Colonic mucosa (tissue), 4 donors: Measurements from ENCODE around the gene SUV39H2. TPM values are rescaled to one million over a fixed set of nuclear protein-coding genes. Genes with fewer than 3 reads are reported as not detected.
"Not testable (repeated sequence)": the region's sequence is repeated elsewhere in the genome, so short reads cannot be mapped to it uniquely, and the experiment has no call there.

Experiments
- DNase-seq: peaks from one replicate; pipeline ENCODE4 v3.0.0-alpha.2; 2020
- H3K27ac ChIP-seq: fragments of 200-600 bp; one replicate; pipeline ENCODE4 v1.8.0; 2021
- H3K27me3 ChIP-seq: fragments of 200-600 bp; one replicate; pipeline ENCODE4 v1.8.0; 2021
- H3K36me3 ChIP-seq: fragments of 200-600 bp; one replicate; pipeline ENCODE4 v1.8.0; 2021
- H3K4me1 ChIP-seq: fragments of 200-600 bp; one replicate; pipeline ENCODE4 v1.8.0; 2021; ENCODE audit warnings: mild to moderate bottlenecking
- H3K4me3 ChIP-seq: fragments of 200-600 bp; one replicate; pipeline ENCODE4 v1.8.0; 2021
- H3K9ac ChIP-seq, 2 donors: one replicate each; pipeline ENCODE4 v1.7.0; 2013; ENCODE audit warnings: control low read depth in 2 of 2, low read depth in 2 of 2, low read length in 2 of 2
- H3K9me3 ChIP-seq: fragments of 200-600 bp; one replicate; pipeline ENCODE4 v1.8.0; 2021
- intact Hi-C: fragments of 100-400 bp; cut with DNase I; formaldehyde crosslinking; loops from one replicate; pipeline ENCODE4 v1.14.1; 2022
- total RNA-seq, 2 donors: library from RNA; stranded (reverse); fragmentation: NEBNext Ultra II Directional in 1 of 2; extraction: Animal tissue kit (Norgen Biotek cat#: 25700) in 1 of 2; gene quantifications; one replicate each; pipeline ENCODE4 v1.2.1, GENCODE V29; 2021
- TF ChIP-seq, protein P1 (sequence below): fragments of 200-600 bp; IDR thresholded peaks from one replicate; pipeline ENCODE4 v1.8.0; 2022; ENCODE audit warnings: antibody characterized with exemption, mild to moderate bottlenecking
- donor health status: healthy.
- donor health status: DM: no; HTN: no; CAD: no.
- donor health status: DM: no; HTN: no; CAD: no.

The SUV39H2 gene
- total RNA-seq, 2 donors from 2014 or later, result 6.1 to 20.2 TPM

DNA sequence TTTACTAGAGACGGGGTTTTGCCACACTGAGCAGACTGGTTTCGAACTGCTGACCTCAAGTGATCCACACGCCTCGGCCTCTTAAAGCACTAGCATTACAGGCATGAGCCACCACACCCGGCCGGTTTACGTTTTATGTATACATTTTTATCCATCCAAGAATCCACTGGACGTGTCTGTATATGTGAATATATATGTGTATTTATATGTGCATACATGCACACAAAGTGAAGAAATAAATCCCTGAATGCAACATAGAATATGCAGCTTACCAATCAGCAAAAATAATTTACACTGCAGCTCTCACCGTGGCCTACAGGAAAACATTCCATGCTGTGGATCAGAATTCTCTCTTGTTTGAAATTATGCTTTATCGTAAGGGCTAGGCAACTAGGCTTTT, 51.9 kb downstream of the SUV39H2 start:
- peaks cover 24% of the 10 kb centered on the region for H3K36me3 ChIP-seq
- no peak for DNase-seq
- TF ChIP-seq, protein P1, sequence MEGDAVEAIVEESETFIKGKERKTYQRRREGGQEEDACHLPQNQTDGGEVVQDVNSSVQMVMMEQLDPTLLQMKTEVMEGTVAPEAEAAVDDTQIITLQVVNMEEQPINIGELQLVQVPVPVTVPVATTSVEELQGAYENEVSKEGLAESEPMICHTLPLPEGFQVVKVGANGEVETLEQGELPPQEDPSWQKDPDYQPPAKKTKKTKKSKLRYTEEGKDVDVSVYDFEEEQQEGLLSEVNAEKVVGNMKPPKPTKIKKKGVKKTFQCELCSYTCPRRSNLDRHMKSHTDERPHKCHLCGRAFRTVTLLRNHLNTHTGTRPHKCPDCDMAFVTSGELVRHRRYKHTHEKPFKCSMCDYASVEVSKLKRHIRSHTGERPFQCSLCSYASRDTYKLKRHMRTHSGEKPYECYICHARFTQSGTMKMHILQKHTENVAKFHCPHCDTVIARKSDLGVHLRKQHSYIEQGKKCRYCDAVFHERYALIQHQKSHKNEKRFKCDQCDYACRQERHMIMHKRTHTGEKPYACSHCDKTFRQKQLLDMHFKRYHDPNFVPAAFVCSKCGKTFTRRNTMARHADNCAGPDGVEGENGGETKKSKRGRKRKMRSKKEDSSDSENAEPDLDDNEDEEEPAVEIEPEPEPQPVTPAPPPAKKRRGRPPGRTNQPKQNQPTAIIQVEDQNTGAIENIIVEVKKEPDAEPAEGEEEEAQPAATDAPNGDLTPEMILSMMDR, result no peak
- H3K4me1 ChIP-seq, result no peaks in the 10 kb centered on the region
- intact Hi-C loops, result no loop called here
- no peak overlapping the region for H3K9ac ChIP-seq
- H3K9me3 ChIP-seq, result no peaks in the 10 kb centered on the region
- H3K27me3 ChIP-seq, result no peaks in the 10 kb centered on the region
- no peak overlapping the region for H3K4me3 ChIP-seq
- H3K27ac ChIP-seq, result no peak overlapping the region

DNA sequence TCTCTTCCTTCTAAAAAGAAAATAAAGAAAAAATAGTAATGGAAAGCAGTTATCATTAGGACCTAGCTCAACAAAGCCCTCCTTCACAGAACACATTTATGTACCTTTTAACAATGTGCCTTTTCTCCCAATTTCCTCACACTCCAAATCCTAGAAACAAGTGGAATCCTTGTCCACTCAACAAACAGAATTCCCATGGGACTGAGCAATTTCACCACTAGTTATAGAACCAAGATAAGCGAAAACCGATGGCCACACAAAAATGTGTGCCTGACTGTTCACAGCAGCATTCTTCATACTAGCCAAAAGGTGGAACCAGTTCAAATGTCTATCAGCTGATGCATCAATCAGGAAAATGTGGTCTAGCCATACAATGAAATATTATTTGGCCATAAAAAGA, 57.9 kb downstream of the SUV39H2 start:
- Histone ChIP-seq H3K27ac (no peak overlapping the region), H3K36me3 (peaks cover 15% of the 10 kb centered on the region), H3K27me3 (no peaks in the 10 kb centered on the region), H3K9ac (no peak overlapping the region), H3K9me3 (no peaks in the 10 kb centered on the region), H3K4me3 (no peak overlapping the region), H3K4me1 (no peaks in the 10 kb centered on the region)
- no peak for DNase-seq
- intact Hi-C loops, result no loop called here
- TF ChIP-seq, protein P1, result no peak

DNA sequence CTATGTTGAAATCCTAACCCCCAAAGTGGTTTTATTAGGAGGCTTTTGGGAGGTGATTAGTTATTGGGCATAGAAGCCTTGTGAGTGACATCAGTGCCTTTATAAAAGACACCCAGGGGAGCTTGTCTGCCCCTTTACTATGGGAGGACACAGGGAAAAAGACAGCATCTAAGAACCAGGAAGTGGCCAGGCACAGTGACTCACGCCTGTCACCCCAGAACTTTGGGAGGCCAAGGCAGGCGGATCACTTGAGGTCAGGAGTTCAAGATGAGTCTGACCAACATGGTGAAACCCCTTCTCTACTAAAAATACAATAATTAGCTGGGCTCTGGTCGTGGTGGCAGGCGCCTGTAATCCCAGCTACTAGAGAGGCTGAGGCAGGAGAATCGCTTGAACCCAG, 60.3 kb downstream of the SUV39H2 start:
- H3K4me3 ChIP-seq, H3K9ac ChIP-seq, H3K4me1 ChIP-seq, intact Hi-C loops, H3K36me3 ChIP-seq, DNase-seq, H3K27ac ChIP-seq, H3K27me3 ChIP-seq, H3K9me3 ChIP-seq: not testable (repeated sequence)

DNA sequence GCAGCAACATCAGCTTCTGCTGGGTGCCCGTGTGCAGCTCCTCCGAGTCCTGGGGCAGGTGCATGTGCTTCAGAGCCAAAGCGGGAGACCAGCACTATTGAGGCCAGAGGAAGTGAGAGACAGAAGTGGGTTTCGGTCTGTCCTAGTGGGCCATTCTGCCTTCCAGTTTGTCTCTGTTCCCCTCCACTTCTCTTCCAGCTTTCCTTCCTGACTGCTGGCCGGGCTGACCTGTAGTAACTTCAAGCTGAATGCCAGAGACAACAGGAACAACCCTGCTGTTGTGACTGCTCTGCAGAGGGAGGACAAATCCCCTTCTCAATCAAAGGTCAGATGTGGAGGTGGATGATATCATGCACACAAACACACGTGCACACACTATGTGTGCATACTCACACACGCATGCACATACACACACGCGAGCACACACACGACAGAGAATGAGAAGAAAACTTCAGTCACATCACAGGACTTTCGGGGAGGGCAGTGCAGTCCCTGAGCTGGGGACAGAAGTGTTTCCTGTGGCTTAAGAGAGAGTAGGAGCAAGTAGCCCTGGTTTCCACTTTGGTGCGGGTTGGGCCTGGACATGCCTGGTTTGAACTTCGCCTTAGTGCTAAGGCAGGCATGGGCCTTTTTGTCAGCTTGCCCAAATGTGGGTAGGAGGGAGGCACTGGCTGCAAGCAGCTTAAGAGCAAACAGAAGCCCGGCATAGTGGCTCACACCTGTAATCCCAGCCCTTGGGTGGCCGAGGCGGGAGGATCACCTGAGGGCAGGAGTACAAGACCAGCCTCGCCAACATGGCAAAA, 63.7 kb downstream of the SUV39H2 start:
- intact Hi-C loops, H3K27me3 ChIP-seq, H3K9ac ChIP-seq, DNase-seq, H3K27ac ChIP-seq, H3K4me1 ChIP-seq, H3K36me3 ChIP-seq, H3K9me3 ChIP-seq, H3K4me3 ChIP-seq: not testable (repeated sequence)

- H3K36me3 ChIP-seq, DNase-seq, H3K9me3 ChIP-seq, intact Hi-C loops, H3K9ac ChIP-seq, H3K4me3 ChIP-seq, H3K27ac ChIP-seq, H3K4me1 ChIP-seq, H3K27me3 ChIP-seq: not testable (repeated sequence)
These were observed 64.3 kb downstream of the SUV39H2 start for GRCh38 chr10:14942950-14943338.

- Histone ChIP-seq H3K27me3 (no peaks in the 10 kb centered on the region), H3K9ac (no peak overlapping the region), H3K36me3 (no peaks in the 10 kb centered on the region), H3K4me3 (no peak overlapping the region), H3K9me3 (no peaks in the 10 kb centered on the region), H3K27ac (no peak overlapping the region), H3K4me1 (no peaks in the 10 kb centered on the region)
- intact Hi-C loops, result no loop called here
- DNase-seq, result no peak
- TF ChIP-seq, protein P1, result no peak
These were observed 66.4 kb downstream of the SUV39H2 start for GRCh38 chr10:14945108-14945507.

GRCh38 chr10:14947268-14947667, 68.6 kb downstream of the SUV39H2 start:
- H3K27ac ChIP-seq, result no peak overlapping the region
- H3K4me1 ChIP-seq, result no peaks in the 10 kb centered on the region
- no peaks in the 10 kb centered on the region for H3K36me3 ChIP-seq
- no peak overlapping the region for H3K4me3 ChIP-seq
- TF ChIP-seq, protein P1, result no peak
- DNase-seq, result no peak
- no peaks in the 10 kb centered on the region for H3K9me3 ChIP-seq
- intact Hi-C loops, result no loop called here
- H3K9ac ChIP-seq, result no peak overlapping the region
- H3K27me3 ChIP-seq, result no peaks in the 10 kb centered on the region
